ENCODE data around the gene NCKIPSD. TPM values are rescaled to one million over a fixed set of nuclear protein-coding genes. Genes with fewer than 3 reads are reported as not detected.

The NCKIPSD gene
- total RNA-seq, 1 donor from 2014 or later, result 18.3 TPM

DNA sequence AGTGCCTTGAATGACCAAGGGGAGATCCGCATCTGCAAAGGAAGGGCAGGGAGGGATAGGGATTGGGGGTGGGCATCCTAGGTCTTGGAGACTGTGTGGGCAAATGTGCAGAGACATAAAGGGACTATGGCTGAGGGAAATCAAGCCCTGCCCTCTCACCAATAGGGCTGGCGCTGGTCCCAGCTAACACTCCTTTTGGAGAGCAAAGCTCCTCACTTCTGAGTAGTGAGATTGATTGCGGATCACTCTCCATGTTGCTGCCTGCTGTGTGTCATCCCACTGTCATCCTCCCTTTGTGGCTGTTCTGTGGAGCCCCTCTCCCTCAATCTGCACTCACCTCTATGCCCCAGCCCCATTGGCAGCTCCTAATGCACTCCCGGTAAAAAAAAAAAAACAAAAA lies 20.8 kb downstream of the NCKIPSD start:
- H3K9me3 ChIP-seq (ENCODE audit: insufficient read depth, low read depth, low read length), result peaks cover 5% of the 10 kb centered on the region
- no peak overlapping the region for H3K4me2 ChIP-seq (ENCODE audit: low read length)
- peaks cover under 1% of the 10 kb centered on the region for H3K9me3 Mint-ChIP-seq (ENCODE audit: unreplicated experiment)
- peaks cover 4% of the 10 kb centered on the region for H4K20me1 ChIP-seq (ENCODE audit: insufficient read depth, low read length)
- H3K9ac ChIP-seq (ENCODE audit: low read length), result no peak overlapping the region
- no peaks in the 10 kb centered on the region for H3K27me3 Mint-ChIP-seq (ENCODE audit: low read depth, unreplicated experiment)
- FAIRE-seq (no peak), DNase-seq (ENCODE audit: low read depth) (no peak)
- peaks cover 12% of the 10 kb centered on the region for H3K36me3 Mint-ChIP-seq (ENCODE audit: low read depth, unreplicated experiment)
- H3K4me3 ChIP-seq (ENCODE audit: insufficient read depth, low read depth, low read length), result no peak overlapping the region
- H3K4me1 ChIP-seq (ENCODE audit: insufficient read depth, low read length), result peaks cover 15% of the 10 kb centered on the region
- TF ChIP-seq, protein P1, sequence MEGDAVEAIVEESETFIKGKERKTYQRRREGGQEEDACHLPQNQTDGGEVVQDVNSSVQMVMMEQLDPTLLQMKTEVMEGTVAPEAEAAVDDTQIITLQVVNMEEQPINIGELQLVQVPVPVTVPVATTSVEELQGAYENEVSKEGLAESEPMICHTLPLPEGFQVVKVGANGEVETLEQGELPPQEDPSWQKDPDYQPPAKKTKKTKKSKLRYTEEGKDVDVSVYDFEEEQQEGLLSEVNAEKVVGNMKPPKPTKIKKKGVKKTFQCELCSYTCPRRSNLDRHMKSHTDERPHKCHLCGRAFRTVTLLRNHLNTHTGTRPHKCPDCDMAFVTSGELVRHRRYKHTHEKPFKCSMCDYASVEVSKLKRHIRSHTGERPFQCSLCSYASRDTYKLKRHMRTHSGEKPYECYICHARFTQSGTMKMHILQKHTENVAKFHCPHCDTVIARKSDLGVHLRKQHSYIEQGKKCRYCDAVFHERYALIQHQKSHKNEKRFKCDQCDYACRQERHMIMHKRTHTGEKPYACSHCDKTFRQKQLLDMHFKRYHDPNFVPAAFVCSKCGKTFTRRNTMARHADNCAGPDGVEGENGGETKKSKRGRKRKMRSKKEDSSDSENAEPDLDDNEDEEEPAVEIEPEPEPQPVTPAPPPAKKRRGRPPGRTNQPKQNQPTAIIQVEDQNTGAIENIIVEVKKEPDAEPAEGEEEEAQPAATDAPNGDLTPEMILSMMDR (IDR thresholded peaks at IDR 0.05; ENCODE audit: insufficient read depth, low read depth, low read length), result no peak
- TF ChIP-seq EZH2 (IDR thresholded peaks at IDR 0.05; ENCODE audit: insufficient read depth, low read length), result no peak
- no peaks in the 10 kb centered on the region for H3K79me2 ChIP-seq (ENCODE audit: insufficient read depth, low read length)
- no peak overlapping the region for H3K27ac Mint-ChIP-seq (ENCODE audit: unreplicated experiment)
- no peak overlapping the region for H3K4me3 Mint-ChIP-seq (ENCODE audit: unreplicated experiment)
- no peaks in the 10 kb centered on the region for H3K36me3 ChIP-seq (ENCODE audit: insufficient read depth, low read length)
- H2AFZ ChIP-seq (ENCODE audit: low read depth, low read length), result no peak overlapping the region
- H3K4me1 Mint-ChIP-seq (ENCODE audit: low read depth, unreplicated experiment), result peaks cover 2% of the 10 kb centered on the region
- H3K27me3 ChIP-seq (ENCODE audit: insufficient read depth, low read length), result no peaks in the 10 kb centered on the region
- H3K27ac ChIP-seq (ENCODE audit: low read depth, low read length), result no peak overlapping the region

DNA sequence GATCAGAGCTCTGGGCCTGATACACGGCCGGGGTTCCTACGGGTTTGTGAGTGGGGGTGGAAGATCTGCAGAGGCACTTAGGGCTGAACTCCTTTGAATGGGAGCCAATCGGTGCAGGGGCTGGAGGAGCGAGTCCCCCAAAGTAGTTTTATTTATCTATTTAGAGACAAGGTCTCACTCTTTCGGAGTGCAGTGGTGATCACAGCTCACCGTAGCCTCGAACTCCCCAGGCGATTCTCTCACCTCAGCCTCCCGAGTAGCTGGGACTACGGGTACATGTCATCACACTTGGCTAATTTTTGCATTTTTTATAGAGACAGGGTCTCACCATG lies 21.4 kb downstream of the NCKIPSD start:
- Histone ChIP-seq H3K9me3 (ENCODE audit: insufficient read depth, low read depth, low read length) (peaks cover 5% of the 10 kb centered on the region), H3K4me1 (ENCODE audit: insufficient read depth, low read length) (peaks cover 15% of the 10 kb centered on the region), H3K36me3 (ENCODE audit: insufficient read depth, low read length) (no peaks in the 10 kb centered on the region), H3K9ac (ENCODE audit: low read length) (no peak overlapping the region), H3K4me3 (ENCODE audit: insufficient read depth, low read depth, low read length) (no peak overlapping the region), H3K27me3 (ENCODE audit: insufficient read depth, low read length) (no peaks in the 10 kb centered on the region), H3K27ac (ENCODE audit: low read depth, low read length) (no peak overlapping the region), H4K20me1 (ENCODE audit: insufficient read depth, low read length) (peaks cover 4% of the 10 kb centered on the region), H2AFZ (ENCODE audit: low read depth, low read length) (no peak overlapping the region), H3K4me2 (ENCODE audit: low read length) (peak overlapping the region; percentile 97), H3K79me2 (ENCODE audit: insufficient read depth, low read length) (no peaks in the 10 kb centered on the region)
- no peak for TF ChIP-seq EZH2 (IDR thresholded peaks at IDR 0.05; ENCODE audit: insufficient read depth, low read length)
- TF ChIP-seq, protein P1 (IDR thresholded peaks at IDR 0.05; ENCODE audit: insufficient read depth, low read depth, low read length), result no peak
- peaks cover 16% of the 10 kb centered on the region for H3K36me3 Mint-ChIP-seq (ENCODE audit: low read depth, unreplicated experiment)
- H3K27ac Mint-ChIP-seq (ENCODE audit: unreplicated experiment), result peak overlapping the region; percentile 100
- H3K4me1 Mint-ChIP-seq (ENCODE audit: low read depth, unreplicated experiment), result peaks cover 2% of the 10 kb centered on the region
- H3K27me3 Mint-ChIP-seq (ENCODE audit: low read depth, unreplicated experiment), result no peaks in the 10 kb centered on the region
- peaks cover 4% of the 10 kb centered on the region for H3K9me3 Mint-ChIP-seq (ENCODE audit: unreplicated experiment)
- peak overlapping the region; percentile 93 for H3K4me3 Mint-ChIP-seq (ENCODE audit: unreplicated experiment)
- DNase-seq (ENCODE audit: low read depth), result no peak
- FAIRE-seq, result no peak

GRCh38 chr3:48663489-48664312 lies 22.0 kb downstream of the NCKIPSD start:
- Histone ChIP-seq H3K9ac (ENCODE audit: low read length) (peak overlapping the region; percentile 90), H3K27ac (ENCODE audit: low read depth, low read length) (peak overlapping the region; percentile 95), H3K9me3 (ENCODE audit: insufficient read depth, low read depth, low read length) (peaks cover 5% of the 10 kb centered on the region), H3K27me3 (ENCODE audit: insufficient read depth, low read length) (no peaks in the 10 kb centered on the region), H3K4me3 (ENCODE audit: insufficient read depth, low read depth, low read length) (peak overlapping the region; percentile 61), H2AFZ (ENCODE audit: low read depth, low read length) (peak overlapping the region; percentile 89), H3K36me3 (ENCODE audit: insufficient read depth, low read length) (no peaks in the 10 kb centered on the region), H3K4me2 (ENCODE audit: low read length) (peak overlapping the region; percentile 97), H3K4me1 (ENCODE audit: insufficient read depth, low read length) (peaks cover 15% of the 10 kb centered on the region), H4K20me1 (ENCODE audit: insufficient read depth, low read length) (peaks cover 4% of the 10 kb centered on the region), H3K79me2 (ENCODE audit: insufficient read depth, low read length) (no peaks in the 10 kb centered on the region)
- H3K9me3 Mint-ChIP-seq (ENCODE audit: unreplicated experiment), result peaks cover 9% of the 10 kb centered on the region
- peak overlapping the region; percentile 100 for H3K27ac Mint-ChIP-seq (ENCODE audit: unreplicated experiment)
- TF ChIP-seq, protein P1 (IDR thresholded peaks at IDR 0.05; ENCODE audit: insufficient read depth, low read depth, low read length), result peak; percentile 67
- no peak for TF ChIP-seq EZH2 (IDR thresholded peaks at IDR 0.05; ENCODE audit: insufficient read depth, low read length)
- peak; percentile 97 for DNase-seq (ENCODE audit: low read depth)
- H3K36me3 Mint-ChIP-seq (ENCODE audit: low read depth, unreplicated experiment), result peaks cover 22% of the 10 kb centered on the region
- peak; percentile 67 for FAIRE-seq
- no peaks in the 10 kb centered on the region for H3K27me3 Mint-ChIP-seq (ENCODE audit: low read depth, unreplicated experiment)
- H3K4me3 Mint-ChIP-seq (ENCODE audit: unreplicated experiment), result peak overlapping the region; percentile 93
- peaks cover 2% of the 10 kb centered on the region for H3K4me1 Mint-ChIP-seq (ENCODE audit: low read depth, unreplicated experiment)

Measured in astrocyte (in vitro differentiated cells and primary cell).